Esophagus squamous epithelium (tissue), 5 donors: ENCODE results near the gene MED13L. TPM values are rescaled to one million over a fixed set of nuclear protein-coding genes. Genes with fewer than 3 reads are reported as not detected.

ENCODE experiments used
- DNase-seq: peaks from one replicate; lab custom pipeline; 2025; lab: John Stamatoyannopoulos, UW
- H3K27ac ChIP-seq, 4 donors: fragments of 200-600 bp; sonication (generic); one replicate each; pipeline ENCODE4 v1.5.1; 2016 to 2019; ENCODE audit warnings: mild to moderate bottlenecking in 1 of 4
- H3K27me3 ChIP-seq, 4 donors: fragments of 200-600 bp; sonication (generic); 1 replicate in 3 of 4; 2 replicates in 1 of 4; pipeline versions ENCODE4 v1.5.1 to v1.6.0; 2017 to 2021; ENCODE audit warnings: antibody characterized with exemption in 1 of 4
- H3K36me3 ChIP-seq, 3 donors: fragments of 200-600 bp; sonication (generic); one replicate each; pipeline ENCODE4 v1.5.1; 2016 to 2019
- H3K4me1 ChIP-seq, 3 donors: fragments of 200-600 bp; sonication (generic); one replicate each; pipeline ENCODE4 v1.5.1; 2017 to 2019
- H3K4me3 ChIP-seq, 4 donors: fragments of 200-600 bp; sonication (generic); 1 replicate in 3 of 4; 2 replicates in 1 of 4; pipeline ENCODE4 v1.5.1; 2016 to 2019; ENCODE audit warnings: mild to moderate bottlenecking in 2 of 4, moderate library complexity in 1 of 4
- H3K9me3 ChIP-seq, 3 donors: fragments of 200-600 bp; sonication (generic); one replicate each; pipeline ENCODE4 v1.5.1; 2016 to 2019
- POLR2A ChIP-seq, 4 donors: fragments of 450-650 bp; IDR thresholded peaks; one replicate each; pipeline ENCODE4 v1.6.1; 2017; ENCODE audit warnings: antibody characterized with exemption in 4 of 4, mild to moderate bottlenecking in 4 of 4, moderate library complexity in 3 of 4
- WGBS, 2 donors: methylation state at CpG; one replicate each; pipeline ENCODE4 v1.1.5; 2018; 5-methylcytosine and 5-hydroxymethylcytosine counted together
- intact Hi-C: fragments of 100-400 bp; cut with DNase I; formaldehyde crosslinking; loops from one replicate; pipeline ENCODE4 v1.15.0; 2022
- total RNA-seq, 4 donors: library from RNA; depleted of rRNA; stranded (reverse); fragments of >200 nt; gene quantifications; one replicate each; pipeline ENCODE4 v1.1.0, GENCODE V29; 2016
- TF ChIP-seq, protein P1 (sequence below), 6 experiments: fragments of 450-650 bp in 4 of 6; fragments of 200-600 bp in 2 of 6; sonication (generic) in 2 of 6; IDR thresholded peaks; one replicate each; pipeline ENCODE4 v1.5.1; 2016 to 2019; ENCODE audit warnings: antibody characterized with exemption in 6 of 6, mild to moderate bottlenecking in 4 of 6, moderate library complexity in 4 of 6
- donor health status: DM: yes; HTN: yes; CAD: no.

The MED13L gene
- total RNA-seq, 4 donors from 2014 or later = 52.2 to 137 (median 62.1) TPM

DNA sequence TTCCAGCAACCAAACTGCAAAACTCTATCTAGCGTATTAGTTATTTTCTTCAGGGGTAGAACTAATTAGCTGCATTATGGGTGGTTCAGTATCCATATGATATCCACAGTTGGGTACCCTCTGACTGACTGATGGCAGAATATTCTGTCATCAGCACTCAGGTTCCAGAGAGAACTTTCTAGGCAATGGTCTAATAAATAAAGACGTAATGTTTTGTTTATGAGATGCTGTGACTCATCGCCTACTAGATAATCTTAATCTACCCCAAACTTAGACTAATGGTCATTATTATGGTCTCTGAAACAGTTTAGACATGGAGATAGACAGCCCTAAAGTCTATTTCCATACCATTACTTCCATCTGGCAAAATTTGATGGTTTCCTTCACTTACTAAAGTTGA is 220.1 kb downstream of the MED13L start:
- Histone ChIP-seq H3K4me1 (peaks cover 0 to 29% (median 9%) of the 10 kb centered on the region in 3 donors), H3K9me3 (no peaks in the 10 kb centered on the region), H3K36me3 (no peaks in the 10 kb centered on the region), H3K27ac (no peak overlapping the region), H3K4me3 (no peak overlapping the region), H3K27me3 (no peaks in the 10 kb centered on the region)
- WGBS, 2 donors = 81 to 86% methylated on average over 3 of the region's 3 CpGs
- TF ChIP-seq, protein P1, sequence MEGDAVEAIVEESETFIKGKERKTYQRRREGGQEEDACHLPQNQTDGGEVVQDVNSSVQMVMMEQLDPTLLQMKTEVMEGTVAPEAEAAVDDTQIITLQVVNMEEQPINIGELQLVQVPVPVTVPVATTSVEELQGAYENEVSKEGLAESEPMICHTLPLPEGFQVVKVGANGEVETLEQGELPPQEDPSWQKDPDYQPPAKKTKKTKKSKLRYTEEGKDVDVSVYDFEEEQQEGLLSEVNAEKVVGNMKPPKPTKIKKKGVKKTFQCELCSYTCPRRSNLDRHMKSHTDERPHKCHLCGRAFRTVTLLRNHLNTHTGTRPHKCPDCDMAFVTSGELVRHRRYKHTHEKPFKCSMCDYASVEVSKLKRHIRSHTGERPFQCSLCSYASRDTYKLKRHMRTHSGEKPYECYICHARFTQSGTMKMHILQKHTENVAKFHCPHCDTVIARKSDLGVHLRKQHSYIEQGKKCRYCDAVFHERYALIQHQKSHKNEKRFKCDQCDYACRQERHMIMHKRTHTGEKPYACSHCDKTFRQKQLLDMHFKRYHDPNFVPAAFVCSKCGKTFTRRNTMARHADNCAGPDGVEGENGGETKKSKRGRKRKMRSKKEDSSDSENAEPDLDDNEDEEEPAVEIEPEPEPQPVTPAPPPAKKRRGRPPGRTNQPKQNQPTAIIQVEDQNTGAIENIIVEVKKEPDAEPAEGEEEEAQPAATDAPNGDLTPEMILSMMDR (IDR thresholded peaks at IDR 0.05) = no peak
- intact Hi-C loops = no loop called here
- no peak for DNase-seq

- no peak overlapping the region for H3K4me3 ChIP-seq
- TF ChIP-seq, protein P1 (IDR thresholded peaks at IDR 0.05) = no peak
- no peak for TF ChIP-seq POLR2A (IDR thresholded peaks at IDR 0.05)
- no peaks in the 10 kb centered on the region for H3K27me3 ChIP-seq
- H3K36me3 ChIP-seq = no peaks in the 10 kb centered on the region
- H3K9me3 ChIP-seq = no peaks in the 10 kb centered on the region
- intact Hi-C loops = no loop called here
- no peak overlapping the region for H3K27ac ChIP-seq
- 58 to 68% methylated on average over 3 of the region's 3 CpGs for WGBS, 2 donors
- DNase-seq = no peak
- H3K4me1 ChIP-seq = peaks cover 0 to 42% (median 9%) of the 10 kb centered on the region in 3 donors
These were observed 221.4 kb downstream of the MED13L start for GRCh38 chr12:116055895-116056607.

DNA sequence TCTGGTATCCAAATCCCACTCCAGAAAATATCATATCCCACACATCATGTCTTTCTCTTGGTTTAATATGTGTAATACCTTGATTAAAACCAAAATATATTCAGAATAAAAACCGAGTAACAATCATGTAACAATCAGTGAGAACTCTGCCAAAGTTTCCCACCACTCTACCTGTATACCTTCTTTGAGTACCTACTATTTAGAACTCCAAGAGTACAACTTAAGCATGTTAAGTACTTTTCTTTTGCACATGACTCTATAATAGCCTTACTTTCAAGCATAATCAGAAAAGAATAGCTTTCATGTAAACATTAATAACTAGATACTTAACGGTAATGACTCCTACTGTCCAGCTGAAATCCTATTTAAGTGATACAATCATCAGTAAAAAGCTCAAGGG is 223.2 kb downstream of the MED13L start:
- no peak for TF ChIP-seq POLR2A (IDR thresholded peaks at IDR 0.05)
- TF ChIP-seq, protein P1 (IDR thresholded peaks at IDR 0.05) = no peak
- Histone ChIP-seq H3K4me3 (no peak overlapping the region), H3K27me3 (no peaks in the 10 kb centered on the region), H3K9me3 (no peaks in the 10 kb centered on the region), H3K36me3 (no peaks in the 10 kb centered on the region), H3K4me1 (peaks cover 6 to 58% (median 17%) of the 10 kb centered on the region in 3 donors), H3K27ac (peak overlapping the region in 1 of 4 donors; percentile 63)
- 81 to 84% methylated on average over 2 of the region's 2 CpGs for WGBS, 2 donors
- intact Hi-C loops = no loop called here
- DNase-seq = no peak

GRCh38 chr12:116053479-116054200 is 223.9 kb downstream of the MED13L start:
- Histone ChIP-seq H3K4me3 (no peak overlapping the region), H3K9me3 (no peaks in the 10 kb centered on the region), H3K27ac (peak overlapping the region in 2 of 4 donors; percentile 36 to 63), H3K27me3 (no peaks in the 10 kb centered on the region), H3K36me3 (no peaks in the 10 kb centered on the region), H3K4me1 (peaks cover 12 to 60% (median 20%) of the 10 kb centered on the region in 3 donors)
- 20 to 51% methylated on average over 3 of the region's 3 CpGs for WGBS, 2 donors
- TF ChIP-seq, protein P1 (IDR thresholded peaks at IDR 0.05) = no peak
- TF ChIP-seq POLR2A (IDR thresholded peaks at IDR 0.05) = no peak
- DNase-seq = no peak
- intact Hi-C loops = no loop called here

- Histone ChIP-seq H3K27ac (no peak overlapping the region), H3K4me3 (no peak overlapping the region), H3K36me3 (no peaks in the 10 kb centered on the region), H3K27me3 (no peaks in the 10 kb centered on the region), H3K4me1 (peaks cover 12 to 66% (median 20%) of the 10 kb centered on the region in 3 donors), H3K9me3 (no peaks in the 10 kb centered on the region)
- no peak for DNase-seq
- TF ChIP-seq, protein P1 (IDR thresholded peaks at IDR 0.05) = no peak
- no peak for TF ChIP-seq POLR2A (IDR thresholded peaks at IDR 0.05)
- 57 to 61% methylated on average over 5 of the region's 5 CpGs for whole genome bisulfite sequencing, 2 donors
- intact Hi-C loops = no loop called here
These were observed 227.2 kb downstream of the MED13L start for GRCh38 chr12:116050275-116050674.
